GM19324 (cell line): ENCODE data around the gene PKHD1.

Experiments used
- ATAC-seq: cut with Tn5 transposase; IDR thresholded peaks from one replicate; pipeline ENCODE4 v1.9.1; 2021; ENCODE audit warnings: mild to moderate bottlenecking, moderate library complexity; ENCODE audit not compliant: unreplicated experiment, low FRiP score

Gene PKHD1

GRCh38 chr6:52050051-52050405, 37.4 kb downstream of the PKHD1 start:
- no peak for ATAC-seq

- no peak for ATAC-seq
Measured at GRCh38 chr6:52049252-52050050, 38.0 kb downstream of the PKHD1 start.

- ATAC-seq = no peak
Measured at GRCh38 chr6:52046456-52046855, 41.0 kb downstream of the PKHD1 start.

GRCh38 chr6:52045481-52045880, 41.9 kb downstream of the PKHD1 start:
- no peak for ATAC-seq

- ATAC-seq = no peak
Measured at GRCh38 chr6:52045033-52045432, 42.4 kb downstream of the PKHD1 start.

- ATAC-seq = no peak
Measured at GRCh38 chr6:52042141-52042885, 45.1 kb downstream of the PKHD1 start.

- no peak for ATAC-seq
Measured at GRCh38 chr6:52041134-52041533, 46.3 kb downstream of the PKHD1 start.

GRCh38 chr6:52027699-52028098, 59.7 kb downstream of the PKHD1 start:
- no peak for ATAC-seq

GRCh38 chr6:52024451-52025068, 62.9 kb downstream of the PKHD1 start:
- no peak for ATAC-seq

- ATAC-seq = no peak
Measured at GRCh38 chr6:52022675-52023074, 64.7 kb downstream of the PKHD1 start.

GRCh38 chr6:52020945-52021570, 66.4 kb downstream of the PKHD1 start:
- ATAC-seq = no peak

- ATAC-seq = no peak
Measured at GRCh38 chr6:52019881-52020280, 67.5 kb downstream of the PKHD1 start.

- ATAC-seq = no peak
Measured at GRCh38 chr6:52019092-52019491, 68.3 kb downstream of the PKHD1 start.

- ATAC-seq = no peak
Measured at GRCh38 chr6:52016915-52017748, 70.3 kb downstream of the PKHD1 start.

- no peak for ATAC-seq
Measured at GRCh38 chr6:52015953-52016352, 71.5 kb downstream of the PKHD1 start.

GRCh38 chr6:52014391-52014790, 73.0 kb downstream of the PKHD1 start:
- ATAC-seq = no peak

- no peak for ATAC-seq
Measured at GRCh38 chr6:52013035-52013434, 74.4 kb downstream of the PKHD1 start.

GRCh38 chr6:52012582-52012981, 74.8 kb downstream of the PKHD1 start:
- ATAC-seq = no peak

- no peak for ATAC-seq
Measured at GRCh38 chr6:52010806-52011205, 76.6 kb downstream of the PKHD1 start.

- no peak for ATAC-seq
Measured at GRCh38 chr6:52010145-52010544, 77.3 kb downstream of the PKHD1 start.
